Uterus (tissue), 4 donors: ENCODE data around the gene NID2. TPM values are rescaled to one million over a fixed set of nuclear protein-coding genes. Genes with fewer than 3 reads are reported as not detected.

Experiments
- DNase-seq, 2 donors: peaks; one replicate each; pipeline ENCODE4 v3.0.0-alpha.2; 2019 to 2020
- H3K27ac ChIP-seq, 2 donors: fragments of 200-600 bp; sonication (generic); 1 replicate in 1 of 2; 2 replicates in 1 of 2; pipeline ENCODE4 v1.5.1; 2016 to 2018
- H3K27me3 ChIP-seq, 2 donors: fragments of 200-600 bp; sonication (generic); one replicate each; pipeline ENCODE4 v1.5.1; 2018 to 2019; ENCODE audit warnings: control low read depth in 1 of 2
- H3K36me3 ChIP-seq, 2 donors: fragments of 200-600 bp; sonication (generic); one replicate each; pipeline ENCODE4 v1.5.1; 2019; ENCODE audit warnings: control low read depth in 1 of 2
- H3K4me1 ChIP-seq, 2 donors: fragments of 200-600 bp; sonication (generic); one replicate each; pipeline ENCODE4 v1.5.1; 2018 to 2019; ENCODE audit warnings: control low read depth in 1 of 2
- H3K4me3 ChIP-seq, 2 donors: fragments of 200-600 bp; sonication (generic); 1 replicate in 1 of 2; 2 replicates in 1 of 2; pipeline ENCODE4 v1.5.1; 2018 to 2019; ENCODE audit warnings: mild to moderate bottlenecking in 1 of 2
- H3K9me3 ChIP-seq, 2 donors: fragments of 200-600 bp; sonication (generic); one replicate each; pipeline ENCODE4 v1.5.1; 2019; ENCODE audit warnings: control low read depth in 1 of 2
- POLR2A ChIP-seq, 2 donors: fragments of 450-650 bp; IDR thresholded peaks; one replicate each; pipeline ENCODE4 v1.6.1; 2016; ENCODE audit warnings: antibody characterized with exemption in 2 of 2, mild to moderate bottlenecking in 1 of 2, moderate library complexity in 1 of 2
- intact Hi-C: fragments of 100-400 bp; cut with DNase I; formaldehyde crosslinking; loops from one replicate; pipeline ENCODE4 v1.15.1; 2023; ENCODE audit warnings: low total_unique reads
- total RNA-seq, 4 donors: library from RNA; depleted of rRNA in 3 of 4; stranded (reverse); fragments of >200 nt in 3 of 4; gene quantifications; one replicate each; pipeline versions ENCODE4 v1.1.0 to v1.2.4, GENCODE V29; 2014 to 2023
- TF ChIP-seq, protein P1 (sequence below), 4 experiments: fragments of 200-600 bp in 2 of 4; fragments of 450-650 bp in 2 of 4; sonication (generic) in 2 of 4; IDR thresholded peaks; one replicate each; pipeline ENCODE4 v1.5.1; 2016 to 2019; ENCODE audit warnings: antibody characterized with exemption in 4 of 4, mild to moderate bottlenecking in 2 of 4, moderate library complexity in 1 of 4
- donor health status: DM: yes; HTN: yes; CAD: no.

Gene NID2
- total RNA-seq, 4 donors from 2014 or later: 8.2 to 92.6 (median 32.4) TPM

DNA sequence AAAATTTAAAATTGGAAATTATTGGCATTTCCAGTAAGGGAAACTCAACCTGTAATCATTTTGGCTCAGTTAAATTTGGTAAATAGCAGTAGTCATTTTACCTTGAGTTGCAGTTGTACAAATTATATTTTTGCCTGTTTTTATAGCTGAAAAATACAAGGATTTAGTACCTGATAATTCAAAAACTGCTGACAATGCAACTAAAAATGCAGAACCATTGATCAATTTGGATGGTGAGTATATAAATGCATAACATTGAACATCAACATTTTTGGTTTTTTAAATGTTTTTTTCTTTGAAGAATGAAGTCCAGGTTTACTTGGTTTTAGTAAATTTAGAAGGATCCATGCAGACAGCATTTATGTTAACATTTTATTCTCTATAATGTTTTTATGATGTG is 70.5 kb downstream of the NID2 start:
- H3K36me3 ChIP-seq: no peaks in the 10 kb centered on the region
- H3K27ac ChIP-seq: no peak overlapping the region

DNA sequence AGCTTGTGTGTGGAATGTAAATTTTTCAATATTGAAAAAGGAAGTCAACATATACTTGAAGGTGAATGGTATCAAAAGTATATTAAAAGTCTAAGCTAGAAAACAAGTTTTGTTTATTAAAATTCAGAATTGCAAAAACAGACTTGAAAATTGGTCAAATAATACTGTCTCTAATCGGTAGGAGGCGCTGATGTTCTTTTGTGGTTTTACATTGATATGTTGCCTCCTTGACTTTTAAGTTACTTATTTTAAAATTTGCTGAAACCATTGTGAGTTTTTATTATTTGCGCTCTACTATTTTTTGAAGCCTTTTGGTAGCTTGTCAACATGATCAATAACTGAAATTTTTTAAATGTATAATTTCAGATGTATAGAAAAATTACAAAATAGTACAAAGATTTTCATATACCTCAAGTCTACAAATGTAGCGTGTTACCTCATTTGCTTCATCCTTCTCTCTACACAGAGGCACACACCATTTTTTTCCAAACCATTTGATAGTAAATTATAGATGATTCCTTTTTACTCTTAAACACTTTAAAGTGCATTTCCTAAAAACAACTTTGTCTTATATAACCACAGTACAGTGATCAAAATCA is 72.6 kb downstream of the NID2 start:
- Histone ChIP-seq H3K4me3 (no peak overlapping the region), H3K27ac (no peak overlapping the region), H3K9me3 (no peaks in the 10 kb centered on the region), H3K4me1 (no peaks in the 10 kb centered on the region), H3K27me3 (no peaks in the 10 kb centered on the region), H3K36me3 (no peaks in the 10 kb centered on the region)
- no peak for TF ChIP-seq POLR2A (IDR thresholded peaks at IDR 0.05)
- TF ChIP-seq, protein P1, sequence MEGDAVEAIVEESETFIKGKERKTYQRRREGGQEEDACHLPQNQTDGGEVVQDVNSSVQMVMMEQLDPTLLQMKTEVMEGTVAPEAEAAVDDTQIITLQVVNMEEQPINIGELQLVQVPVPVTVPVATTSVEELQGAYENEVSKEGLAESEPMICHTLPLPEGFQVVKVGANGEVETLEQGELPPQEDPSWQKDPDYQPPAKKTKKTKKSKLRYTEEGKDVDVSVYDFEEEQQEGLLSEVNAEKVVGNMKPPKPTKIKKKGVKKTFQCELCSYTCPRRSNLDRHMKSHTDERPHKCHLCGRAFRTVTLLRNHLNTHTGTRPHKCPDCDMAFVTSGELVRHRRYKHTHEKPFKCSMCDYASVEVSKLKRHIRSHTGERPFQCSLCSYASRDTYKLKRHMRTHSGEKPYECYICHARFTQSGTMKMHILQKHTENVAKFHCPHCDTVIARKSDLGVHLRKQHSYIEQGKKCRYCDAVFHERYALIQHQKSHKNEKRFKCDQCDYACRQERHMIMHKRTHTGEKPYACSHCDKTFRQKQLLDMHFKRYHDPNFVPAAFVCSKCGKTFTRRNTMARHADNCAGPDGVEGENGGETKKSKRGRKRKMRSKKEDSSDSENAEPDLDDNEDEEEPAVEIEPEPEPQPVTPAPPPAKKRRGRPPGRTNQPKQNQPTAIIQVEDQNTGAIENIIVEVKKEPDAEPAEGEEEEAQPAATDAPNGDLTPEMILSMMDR (IDR thresholded peaks at IDR 0.05): peak; percentile 65 to 84 (median 74)
- DNase-seq: no peak
- intact Hi-C loops: no loop called here

More for the DNA sequence above, 70.5 kb downstream of the NID2 start:
- no peaks in the 10 kb centered on the region for H3K27me3 ChIP-seq
- intact Hi-C loops: no loop called here
- H3K4me3 ChIP-seq: no peak overlapping the region
- DNase-seq: no peak
- no peaks in the 10 kb centered on the region for H3K9me3 ChIP-seq
- no peaks in the 10 kb centered on the region for H3K4me1 ChIP-seq
- no peak for TF ChIP-seq POLR2A (IDR thresholded peaks at IDR 0.05)
- TF ChIP-seq, protein P1 (IDR thresholded peaks at IDR 0.05): no peak

DNA sequence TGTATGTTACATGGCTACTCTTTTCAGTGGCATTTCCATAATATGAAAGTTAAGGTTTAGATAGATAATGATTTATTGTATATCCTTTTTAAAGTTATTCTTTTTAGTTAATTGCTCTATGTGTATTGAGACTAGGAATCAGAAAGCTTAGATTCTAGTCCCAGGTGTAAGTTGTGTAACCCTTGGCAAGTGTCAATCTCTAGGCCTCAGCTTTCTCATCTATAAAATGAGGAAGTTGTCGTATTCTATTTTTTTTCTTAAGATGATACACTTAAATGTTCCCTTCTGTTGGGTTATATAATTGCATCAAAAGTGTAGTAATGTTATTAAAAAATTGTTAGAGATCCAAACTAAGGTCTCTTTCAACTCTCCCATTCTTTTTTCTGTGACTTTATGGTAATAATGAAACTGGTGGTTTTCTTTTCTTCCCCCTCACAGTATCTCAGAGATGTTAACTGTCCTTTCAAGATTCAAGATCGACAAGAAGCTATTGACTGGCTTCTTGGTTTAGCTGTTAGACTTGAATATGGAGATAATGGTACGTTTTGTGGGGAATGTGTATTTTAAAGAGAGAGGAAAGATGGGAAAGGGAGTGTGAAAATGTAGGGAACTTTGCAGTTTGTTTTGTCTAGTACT is 75.5 kb downstream of the NID2 start:
- no peaks in the 10 kb centered on the region for H3K27me3 ChIP-seq
- H3K27ac ChIP-seq: no peak overlapping the region
- DNase-seq: no peak
- H3K4me3 ChIP-seq: no peak overlapping the region
- H3K9me3 ChIP-seq: no peaks in the 10 kb centered on the region
- TF ChIP-seq, protein P1 (IDR thresholded peaks at IDR 0.05): no peak
- no peak for TF ChIP-seq POLR2A (IDR thresholded peaks at IDR 0.05)
- peaks cover 0 to 6% of the 10 kb centered on the region in 2 donors for H3K4me1 ChIP-seq
- intact Hi-C loops: no loop called here
- no peaks in the 10 kb centered on the region for H3K36me3 ChIP-seq

DNA sequence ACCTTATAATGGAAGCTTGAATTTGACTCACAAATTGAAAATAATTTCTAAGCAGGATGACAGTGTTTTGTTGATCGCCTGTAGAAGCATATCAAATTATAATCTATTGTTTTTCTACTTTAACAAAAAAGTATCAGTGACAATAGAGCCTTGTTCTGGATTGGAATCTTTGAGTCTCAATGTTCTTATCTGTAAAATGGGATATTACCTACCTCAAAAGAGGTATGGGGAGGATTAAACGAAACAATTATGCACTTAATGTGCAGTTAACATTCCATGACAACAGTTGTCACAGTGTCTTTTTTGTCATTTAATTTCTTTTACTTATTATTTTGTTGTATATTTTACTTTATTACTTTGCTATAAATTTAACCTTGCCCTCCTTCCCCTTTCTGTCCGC is 78.4 kb downstream of the NID2 start:
- H3K4me1 ChIP-seq: peaks cover 0 to 6% of the 10 kb centered on the region in 2 donors
- H3K27me3 ChIP-seq: no peaks in the 10 kb centered on the region
- H3K4me3 ChIP-seq: peak overlapping the region in 1 of 2 donors; percentile 96
- intact Hi-C loops: no loop called here
- no peak overlapping the region for H3K27ac ChIP-seq
- no peak for DNase-seq
- no peaks in the 10 kb centered on the region for H3K9me3 ChIP-seq
- TF ChIP-seq, protein P1 (IDR thresholded peaks at IDR 0.05): no peak
- no peak for TF ChIP-seq POLR2A (IDR thresholded peaks at IDR 0.05)
- H3K36me3 ChIP-seq: no peaks in the 10 kb centered on the region
